K562 (cell line): ENCODE data around the gene WARS2. TPM values are rescaled to one million over a fixed set of nuclear protein-coding genes. Genes with fewer than 3 reads are reported as not detected.

Experiments used
- ATAC-seq: fragments of 200-7000 bp; cut with Tn5 transposase; 3 replicates; pipeline ENCODE4 v1.9.1; 2020; ENCODE audit warnings: moderate library complexity
- BruUV-seq: library from RNA; stranded (reverse); fragments of 400-500 nt; replicated peaks from 2 replicates; lab custom pipeline; 2021; lab: Mats Ljungman, UMichigan
- CTCF ChIA-PET: fragments of 300-600 bp; formaldehyde crosslinking; extraction: SDS; loops from one replicate; lab custom pipeline; 2021; ENCODE audit warnings: low intra/inter-chr PET ratio; lab: Yijun Ruan, JAX
- POLR2A ChIA-PET: fragments of 300-600, 350-650 bp; sonication (Branson Sonifier 250); formaldehyde crosslinking; extraction: SDS; loops from one replicate; lab custom pipeline; 2021; ENCODE audit warnings: antibody characterized with exemption, inconsistent platforms; lab: Yijun Ruan, JAX
- DNase-seq, 4 experiments: peaks; one replicate each; pipeline versions ENCODE4 v3.0.0 to v3.0.0-alpha.2; 2011 to 2018; ENCODE audit warnings: low spot score in 3 of 4, mixed read lengths in 3 of 4; ENCODE audit errors: extremely low read depth in 1 of 4
- FAIRE-seq: peaks from 2 replicates; lab custom pipeline; 2011; peaks lifted over from hg19 to GRCh38; lab: Jason Lieb, UNC
- H2AFZ ChIP-seq: 2 replicates; pipeline ENCODE4 v1.6.0; 2011; ENCODE audit warnings: low read depth, low read length, control low read depth, inconsistent platforms
- H3K27ac ChIP-seq: fragments of 200-600 bp; 3 replicates; pipeline ENCODE4 v1.8.0; 2011; ENCODE audit warnings: low read depth, mild to moderate bottlenecking, control low read depth, inconsistent platforms, low read length, moderate library complexity, mixed read lengths; ENCODE audit errors: extremely low read depth
- H3K27me3 ChIP-seq, 2 experiments: fragments of 300-600 bp in 1 of 2; 2 replicates in 1 of 2; 3 replicates in 1 of 2; pipeline versions ENCODE4 v1.6.0 to v1.8.0; 2011; ENCODE audit warnings: inconsistent platforms in 2 of 2, low read length in 2 of 2, mild to moderate bottlenecking in 1 of 2, mixed read lengths in 1 of 2, moderate library complexity in 1 of 2; ENCODE audit not compliant: control insufficient read depth in 2 of 2, insufficient read depth in 2 of 2
- H3K36me3 ChIP-seq: fragments of 300-600 bp; 3 replicates; pipeline ENCODE4 v1.8.0; 2011; ENCODE audit warnings: mild to moderate bottlenecking, low read length, inconsistent platforms; ENCODE audit not compliant: control insufficient read depth, insufficient read depth
- H3K4me1 ChIP-seq, 2 experiments: fragments of 200-600 bp in 1 of 2; replicated peaks in 1 of 2; 2 replicates in 1 of 2; 3 replicates in 1 of 2; pipeline versions ENCODE4 v1.5.1 to v1.8.0; 2011; ENCODE audit warnings: inconsistent platforms in 2 of 2, low read length in 2 of 2, mild to moderate bottlenecking in 1 of 2, mixed read lengths in 1 of 2, moderate library complexity in 1 of 2; ENCODE audit not compliant: control insufficient read depth in 2 of 2, insufficient read depth in 2 of 2
- H3K4me2 ChIP-seq: 2 replicates; pipeline ENCODE4 v1.6.1; 2011; ENCODE audit warnings: low read length, control low read depth, inconsistent platforms, mixed read lengths; ENCODE audit not compliant: insufficient read depth
- H3K4me3 ChIP-seq: fragments of 200-600 bp; sonication (generic), shearing (Covaris generic); 2 replicates; pipeline ENCODE4 v1.5.1; 2016; ENCODE audit warnings: control low read depth, inconsistent platforms
- H3K79me2 ChIP-seq: fragments of 200-600 bp; 3 replicates; pipeline ENCODE4 v1.8.0; 2011; ENCODE audit warnings: low read length, inconsistent platforms; ENCODE audit not compliant: control insufficient read depth, insufficient read depth
- H3K9ac ChIP-seq, 2 experiments: 2 replicates each; pipeline versions ENCODE4 v1.6.0 to v1.6.1; 2011; ENCODE audit warnings: low read depth in 2 of 2, low read length in 2 of 2, control low read depth in 1 of 2, inconsistent platforms in 1 of 2, mild to moderate bottlenecking in 1 of 2, mixed read lengths in 1 of 2; ENCODE audit not compliant: insufficient read depth in 1 of 2
- H3K9me1 ChIP-seq: one replicate; pipeline ENCODE4 v1.6.0; 2011; ENCODE audit warnings: inconsistent platforms, mild to moderate bottlenecking, low read length, moderate library complexity; ENCODE audit not compliant: control insufficient read depth, insufficient read depth
- H3K9me3 ChIP-seq: replicated peaks from 2 replicates; pipeline ENCODE4 v1.5.1; 2011; ENCODE audit warnings: low read depth, low read length, inconsistent platforms; ENCODE audit not compliant: control insufficient read depth, insufficient read depth
- H4K20me1 ChIP-seq: replicated peaks from 2 replicates; pipeline ENCODE4 v1.6.1; 2011; ENCODE audit warnings: low read length, inconsistent platforms, mixed read lengths; ENCODE audit not compliant: control insufficient read depth, insufficient read depth
- CHD1 ChIP-seq: fragments of 200-600 bp; sonication (generic); IDR thresholded peaks from one replicate; pipeline ENCODE4 v1.6.1; 2012; ENCODE audit warnings: mild to moderate bottlenecking, moderate library complexity, low read length, inconsistent platforms
- HEY1 ChIP-seq: fragments of 250-450 bp; sonication (Bioruptor Pico); IDR thresholded peaks from 2 replicates; pipeline ENCODE4 v1.5.0; 2020; ENCODE audit warnings: mild to moderate bottlenecking, moderate library complexity, borderline replicate concordance
- HNRNPLL ChIP-seq: fragments of 200-400 bp; formaldehyde crosslinking; IDR thresholded peaks from 2 replicates; pipeline ENCODE4 v1.6.1; 2017; ENCODE audit warnings: low read length, low read depth, mild to moderate bottlenecking; ENCODE audit not compliant: poor library complexity, severe bottlenecking
- SMARCE1 ChIP-seq: fragments of 450-650 bp; IDR thresholded peaks from 2 replicates; pipeline ENCODE4 v1.7.1; 2016; ENCODE audit warnings: mild to moderate bottlenecking
- SPI1 ChIP-seq: IDR thresholded peaks from 2 replicates; pipeline ENCODE4 v1.6.1; 2011; ENCODE audit warnings: low read depth, low read length, control low read depth, borderline replicate concordance
- TRIM28 ChIP-seq: fragments of 450-650 bp; IDR thresholded peaks from 2 replicates; pipeline ENCODE4 v1.6.1; 2017
- WGBS: fragments of 100-300 bp; shearing (Covaris generic); methylation state at CpG from one replicate; pipeline ENCODE4 v1.1.6; 2016; ENCODE audit warnings: low coverage, mixed read lengths; ENCODE audit not compliant: insufficient coverage; ENCODE audit errors: missing lambda C conversion rate; 5-methylcytosine and 5-hydroxymethylcytosine counted together
- in situ Hi-C: fragments of 300-500 bp; cut with MboI; formaldehyde crosslinking; loops from 4 replicates; pipeline ENCODE4 v1.15.0; 2018; ENCODE audit warnings: inconsistent platforms, mixed read lengths
- intact Hi-C: fragments of 100-400 bp; cut with micrococcal nuclease; formaldehyde crosslinking; loops from 2 replicates; pipeline ENCODE4 v1.14.2; 2022
- polyA plus RNA-seq, 8 experiments: library from polyadenylated mRNA; depleted of rRNA in 4 of 8; stranded (reverse) in 5 of 8; unstranded in 3 of 8; fragments of >200 nt; fragmentation: Nextera tagmentation in 2 of 8; fragmentation: Illumina TruSeq in 1 of 8; extraction: Ambion mirVana in 2 of 8; extraction: Trizol in 1 of 8; gene quantifications; 2 replicates each; pipeline versions ENCODE4 v1.2.1 to v1.2.3, GENCODE V29; 2011 to 2014; ENCODE audit warnings: inconsistent platforms in 1 of 8, missing spikeins in 1 of 8
- total RNA-seq, 7 experiments: library from RNA; depleted of rRNA in 6 of 7; stranded (reverse); fragments of >200 nt in 6 of 7; fragmentation: Illumina TruSeq in 2 of 7; extraction: Trizol in 2 of 7; gene quantifications; 2 replicates each; pipeline versions ENCODE4 v1.2.1 to v1.2.3, GENCODE V29; 2011 to 2021; ENCODE audit warnings: low replicate concordance in 1 of 7

Gene WARS2
- total and polyA plus RNA-seq, 9 of the 15 experiments (the other 6 are each of a cell fraction or from before 2014, with no cell fraction given) = 5.7 to 18.0 (median 16.9) TPM

DNA sequence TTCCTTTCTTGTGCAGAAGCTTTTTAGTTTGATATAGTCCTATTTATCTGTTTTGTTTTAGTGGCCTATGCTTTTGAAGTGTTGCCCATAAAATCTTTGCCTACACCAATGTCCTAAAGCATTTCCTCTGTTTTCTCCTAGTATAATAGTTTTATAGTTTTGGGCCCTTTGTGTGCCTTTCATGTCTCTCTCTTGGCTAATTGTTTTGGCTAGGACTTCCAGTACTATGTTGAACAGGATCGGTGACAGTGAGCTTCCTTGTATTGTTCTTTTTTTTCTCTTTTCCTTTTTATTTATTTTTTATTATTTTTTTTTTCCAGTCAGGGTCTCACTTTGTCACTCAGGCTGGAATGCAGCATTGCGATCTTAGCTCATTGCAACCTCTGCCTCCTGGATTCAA is 47.0 kb upstream of the WARS2 start:
- FAIRE-seq (no peak), DNase-seq (no peak), ATAC-seq (no peak)
- BruUV-seq = no TSS peak
- H3K9ac ChIP-seq = no peak overlapping the region
- H3K9me1 ChIP-seq = no peaks in the 10 kb centered on the region
- in situ Hi-C loops (no loop called here), intact Hi-C loops (no loop called here)
- H3K79me2 ChIP-seq = no peaks in the 10 kb centered on the region
- H2AFZ ChIP-seq = no peak overlapping the region
- H3K4me2 ChIP-seq = no peak overlapping the region
- ChIA-PET CTCF (no interaction called here), POLR2A (no interaction called here)
- H3K27me3 ChIP-seq = no peaks in the 10 kb centered on the region
- H3K36me3 ChIP-seq = no peaks in the 10 kb centered on the region
- no peaks in the 10 kb centered on the region for H3K4me1 ChIP-seq
- no peaks in the 10 kb centered on the region for H4K20me1 ChIP-seq
- no peak overlapping the region for H3K4me3 ChIP-seq
- no peak overlapping the region for H3K27ac ChIP-seq
- H3K9me3 ChIP-seq = no peaks in the 10 kb centered on the region
- WGBS = 71% methylated on average over 1 of the region's 2 CpGs
- TF ChIP-seq HEY1 (CRISPR knock-in tag) (no peak), SMARCE1 (no peak), HNRNPLL (no peak)

DNA sequence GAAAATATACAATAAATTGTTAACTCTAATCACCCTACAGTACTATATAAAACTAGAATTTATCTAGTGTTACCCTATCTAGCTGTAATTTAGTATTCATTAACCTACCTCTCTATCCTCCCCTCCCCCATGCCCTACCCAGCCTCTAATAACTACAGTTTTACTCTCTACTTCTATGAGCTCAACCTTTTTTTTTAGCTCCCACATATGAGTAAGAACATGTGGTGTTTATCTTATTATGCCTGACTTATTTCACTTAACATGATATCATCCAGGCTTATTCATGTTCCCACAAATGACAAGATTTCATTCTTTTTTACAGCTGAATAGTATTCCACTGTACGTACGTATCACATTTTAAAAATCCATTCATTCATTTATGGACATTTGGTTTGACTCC is 46.0 kb upstream of the WARS2 start:
- no peaks in the 10 kb centered on the region for H4K20me1 ChIP-seq
- CTCF ChIA-PET = no interaction called here
- no peak for ATAC-seq
- H3K9me3 ChIP-seq = no peaks in the 10 kb centered on the region
- FAIRE-seq = no peak
- H3K4me3 ChIP-seq = no peak overlapping the region
- H3K79me2 ChIP-seq = no peaks in the 10 kb centered on the region
- no peaks in the 10 kb centered on the region for H3K9me1 ChIP-seq
- DNase-seq = no peak
- H3K4me1 ChIP-seq = no peaks in the 10 kb centered on the region
- intact Hi-C loops (no loop called here), in situ Hi-C loops (no loop called here)
- no peak overlapping the region for H2AFZ ChIP-seq
- 96% methylated on average over 2 of the region's 2 CpGs for WGBS
- no peak overlapping the region for H3K9ac ChIP-seq
- H3K36me3 ChIP-seq = no peaks in the 10 kb centered on the region
- H3K4me2 ChIP-seq = no peak overlapping the region
- H3K27me3 ChIP-seq = no peaks in the 10 kb centered on the region
- no peak for TF ChIP-seq CHD1
- no peak for TF ChIP-seq SPI1
- no peak for TF ChIP-seq TRIM28
- no peak overlapping the region for H3K27ac ChIP-seq
- POLR2A ChIA-PET = no interaction called here
- no TSS peak for BruUV-seq
